LHCN-M2 (cell line): ENCODE measurements around the gene CCDC12. TPM values are rescaled to one million over a fixed set of nuclear protein-coding genes. Genes with fewer than 3 reads are reported as not detected.

Experiments
- DNase-seq: peaks from one replicate; pipeline ENCODE4 v3.0.0-alpha.2; 2012; ENCODE audit warnings: low read depth
- total RNA-seq: library from RNA; depleted of rRNA; stranded (reverse); fragments of >200 nt; gene quantifications from 2 replicates; pipeline ENCODE4 v1.2.3, GENCODE V29; 2014

The CCDC12 gene
- total RNA-seq, 1 experiment from 2014 or later = 31.2 TPM

- DNase-seq = no peak
Observed at GRCh38 chr3:46907271-46907670, 69.3 kb downstream of the CCDC12 start.

DNA sequence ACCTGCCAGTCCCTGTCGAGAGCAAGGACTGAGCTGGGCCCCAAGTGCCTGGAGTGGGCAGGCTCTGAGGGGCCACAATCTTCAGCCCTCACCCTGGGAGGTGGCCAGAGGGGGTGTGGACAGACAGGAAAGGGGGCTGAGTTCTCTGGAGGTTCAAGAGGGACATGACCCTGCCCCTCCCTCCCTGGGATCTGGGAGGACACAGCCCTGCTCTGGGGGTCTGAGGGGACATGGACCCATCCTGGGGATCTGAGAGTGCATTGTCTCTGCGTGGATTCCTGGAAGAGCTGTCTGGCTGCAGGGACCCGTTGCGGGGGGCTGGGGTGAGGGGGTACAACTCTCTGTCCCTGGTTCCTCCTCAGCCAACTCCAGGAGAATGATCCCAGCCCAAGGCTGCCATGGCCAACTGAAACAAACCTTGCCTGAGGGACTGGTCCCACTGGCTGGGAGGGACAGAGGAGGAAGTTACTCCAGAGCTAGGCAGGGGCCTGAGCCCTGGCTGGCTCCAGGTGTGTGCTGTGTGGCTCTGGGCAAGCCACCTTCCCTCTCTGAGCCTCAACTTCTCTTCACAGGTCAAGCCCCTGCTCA, 70.0 kb downstream of the CCDC12 start:
- DNase-seq = no peak

- DNase-seq = no peak
Observed at GRCh38 chr3:46905661-46906451, 70.7 kb downstream of the CCDC12 start.

GRCh38 chr3:46905213-46905560, 71.4 kb downstream of the CCDC12 start:
- DNase-seq = no peak

- DNase-seq = no peak
Observed at GRCh38 chr3:46904303-46905212, 72.0 kb downstream of the CCDC12 start.

GRCh38 chr3:46903341-46904302, 72.9 kb downstream of the CCDC12 start:
- DNase-seq = peak; percentile 27

GRCh38 chr3:46902188-46902631, 74.3 kb downstream of the CCDC12 start:
- no peak for DNase-seq

DNA sequence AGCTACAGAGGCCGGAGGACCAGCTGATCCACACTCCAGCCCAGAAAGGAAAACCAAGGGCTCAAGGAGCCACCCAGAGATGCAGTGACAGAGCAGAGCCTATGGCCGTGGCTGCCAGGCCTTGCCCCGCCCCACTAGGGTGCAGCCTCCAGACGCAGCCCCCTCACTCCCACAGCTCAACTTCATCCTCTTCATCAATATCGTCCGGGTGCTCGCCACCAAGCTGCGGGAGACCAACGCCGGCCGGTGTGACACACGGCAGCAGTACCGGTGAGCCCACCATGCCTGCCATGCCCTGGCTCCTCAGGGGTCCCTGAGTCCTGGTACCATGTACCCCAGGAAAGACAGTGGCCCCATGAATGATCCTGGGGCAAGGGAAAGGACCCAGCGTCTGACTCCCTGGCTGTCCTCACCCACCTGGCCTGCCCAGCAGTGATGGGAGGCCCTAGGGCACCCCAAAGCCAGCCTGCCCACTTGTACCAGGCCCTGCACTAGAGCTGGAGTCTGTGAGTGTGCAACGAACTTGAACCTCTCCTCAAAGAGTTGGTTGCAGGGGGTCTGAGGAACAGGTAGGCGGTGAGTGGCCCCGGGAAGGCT, 74.9 kb downstream of the CCDC12 start:
- no peak for DNase-seq

DNA sequence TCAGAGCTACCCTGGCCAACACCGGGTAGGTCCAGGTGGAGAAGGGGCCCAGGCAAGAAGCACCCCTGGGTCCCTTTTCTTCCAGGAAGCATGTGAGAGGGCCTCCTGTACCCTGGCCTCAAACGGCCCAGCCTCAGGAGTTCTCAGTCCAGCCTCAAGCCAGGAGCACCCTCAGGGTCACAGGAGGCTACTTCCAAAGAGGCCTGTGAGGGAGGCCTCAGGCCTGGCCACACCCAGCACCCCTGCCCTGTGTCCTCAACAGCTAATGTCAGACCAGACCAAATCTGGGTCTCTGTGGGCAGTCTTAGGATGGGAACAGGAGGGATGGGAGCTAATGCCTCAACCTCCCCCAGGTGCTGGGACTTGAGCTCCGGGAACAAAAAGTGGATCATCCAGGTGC, 75.5 kb downstream of the CCDC12 start:
- DNase-seq = no peak

GRCh38 chr3:46900356-46900755, 76.2 kb downstream of the CCDC12 start:
- no peak for DNase-seq

- no peak for DNase-seq
Observed at GRCh38 chr3:46900007-46900292, 76.6 kb downstream of the CCDC12 start.

- no peak for DNase-seq
Observed at GRCh38 chr3:46899151-46900006, 77.2 kb downstream of the CCDC12 start.

- peak; percentile 65 for DNase-seq
Observed at GRCh38 chr3:46898321-46899150, 78.0 kb downstream of the CCDC12 start.

DNA sequence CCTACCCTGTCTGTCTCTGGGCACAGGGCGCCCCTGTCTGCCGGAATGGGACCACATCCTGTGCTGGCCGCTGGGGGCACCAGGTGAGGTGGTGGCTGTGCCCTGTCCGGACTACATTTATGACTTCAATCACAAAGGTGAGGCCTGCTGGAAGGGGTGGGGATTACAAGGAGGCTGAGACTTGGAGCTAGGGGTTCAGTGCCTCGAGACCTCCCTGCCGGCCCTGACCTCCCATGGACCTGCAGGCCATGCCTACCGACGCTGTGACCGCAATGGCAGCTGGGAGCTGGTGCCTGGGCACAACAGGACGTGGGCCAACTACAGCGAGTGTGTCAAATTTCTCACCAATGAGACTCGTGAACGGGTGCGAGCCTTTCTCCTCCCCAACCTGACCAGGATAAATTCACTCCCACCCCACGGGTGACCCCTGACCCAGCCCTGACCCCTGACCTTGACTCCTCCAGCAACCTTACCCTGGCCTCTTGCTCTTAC, 78.7 kb downstream of the CCDC12 start:
- DNase-seq = no peak

- DNase-seq = no peak
Observed at GRCh38 chr3:46897031-46897430, 79.5 kb downstream of the CCDC12 start.

DNA sequence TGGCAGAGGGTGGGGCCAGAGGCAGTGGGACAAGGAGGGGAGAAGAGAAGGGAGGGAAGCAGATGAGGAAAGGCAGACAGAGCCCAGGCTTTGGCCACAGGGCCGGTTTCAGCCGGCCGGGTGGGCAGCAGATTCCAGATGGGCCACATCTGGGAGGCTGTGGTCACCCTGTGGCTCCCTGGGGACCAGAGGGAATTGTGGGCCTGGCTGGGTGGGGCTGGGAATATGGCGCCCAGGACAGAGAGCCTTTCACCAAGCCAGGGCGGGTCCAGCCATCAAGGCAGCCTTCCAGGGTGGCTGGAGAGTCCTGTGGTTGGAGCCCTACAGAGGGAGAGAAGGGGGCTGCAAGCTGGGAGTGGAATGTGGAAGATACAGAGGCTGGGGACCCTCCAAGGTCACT, 80.2 kb downstream of the CCDC12 start:
- no peak for DNase-seq

DNA sequence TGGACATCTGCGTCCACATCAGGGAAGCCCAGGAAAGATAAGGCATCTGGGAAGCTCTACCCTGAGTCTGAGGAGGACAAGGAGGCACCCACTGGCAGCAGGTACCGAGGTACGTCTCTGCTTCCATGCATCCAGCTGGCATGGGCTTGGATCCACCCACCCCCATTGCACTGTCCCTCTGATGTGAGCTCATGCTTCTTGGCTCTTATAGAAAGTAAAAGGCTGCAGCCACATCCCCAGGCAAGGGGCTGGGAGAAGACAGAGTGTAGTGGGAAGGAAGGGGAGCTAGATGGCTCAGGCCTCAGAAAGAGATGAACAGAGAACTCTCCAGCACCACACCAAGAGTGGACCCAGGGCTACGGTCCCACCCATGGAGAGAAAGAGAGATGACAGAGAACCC, 80.8 kb downstream of the CCDC12 start:
- DNase-seq = no peak

DNA sequence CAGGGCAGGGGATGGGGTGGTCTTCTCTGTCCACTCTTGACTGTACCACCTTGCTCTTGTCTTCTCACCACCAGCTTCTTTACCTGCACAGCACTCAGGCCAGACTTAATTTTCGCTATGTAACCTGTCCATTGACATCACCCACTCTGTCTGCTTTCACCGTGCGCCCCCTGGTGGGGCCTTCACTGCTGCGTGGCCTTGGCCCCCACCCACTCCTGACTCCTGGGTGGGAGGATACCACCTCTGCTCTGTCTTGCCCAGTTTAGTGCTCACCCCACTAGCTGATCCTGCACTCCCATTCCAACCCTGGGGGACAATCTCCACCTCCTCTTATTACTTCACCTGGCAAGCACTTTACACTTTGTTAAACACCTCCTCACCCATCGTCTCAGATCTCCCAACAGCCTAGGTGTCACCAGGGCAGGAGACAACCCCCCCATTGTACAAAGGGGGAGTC, 81.3 kb downstream of the CCDC12 start:
- no peak for DNase-seq

- no peak for DNase-seq
Observed at GRCh38 chr3:46894256-46894655, 82.3 kb downstream of the CCDC12 start.
